GM21717 (cell line): Measurements from ENCODE around the gene MRGPRD.

ENCODE experiments used
- ATAC-seq: cut with Tn5 transposase; IDR thresholded peaks from one replicate; pipeline ENCODE4 v1.9.1; 2021; ENCODE audit warnings: mild to moderate bottlenecking, moderate library complexity; ENCODE audit not compliant: unreplicated experiment

MRGPRD gene

GRCh38 chr11:68948935-68949334, 31.9 kb downstream of the MRGPRD start:
- no peak for ATAC-seq

- ATAC-seq, result no peak
These were observed 32.3 kb downstream of the MRGPRD start for GRCh38 chr11:68948496-68948895.

GRCh38 chr11:68947151-68947550, 33.6 kb downstream of the MRGPRD start:
- ATAC-seq, result no peak

- ATAC-seq, result no peak
These were observed 34.2 kb downstream of the MRGPRD start for GRCh38 chr11:68946416-68947090.

- ATAC-seq, result no peak
These were observed 38.0 kb downstream of the MRGPRD start for GRCh38 chr11:68942751-68943271.

GRCh38 chr11:68942095-68942620, 38.6 kb downstream of the MRGPRD start:
- ATAC-seq, result no peak

GRCh38 chr11:68941324-68942094, 39.3 kb downstream of the MRGPRD start:
- ATAC-seq, result no peak

- ATAC-seq, result no peak
These were observed 40.0 kb downstream of the MRGPRD start for GRCh38 chr11:68940651-68941323.

- no peak for ATAC-seq
These were observed 40.9 kb downstream of the MRGPRD start for GRCh38 chr11:68939583-68940555.

GRCh38 chr11:68938816-68939582, 41.8 kb downstream of the MRGPRD start:
- ATAC-seq, result no peak

GRCh38 chr11:68938088-68938487, 42.7 kb downstream of the MRGPRD start:
- no peak for ATAC-seq

- ATAC-seq, result no peak
These were observed 43.8 kb downstream of the MRGPRD start for GRCh38 chr11:68936676-68937620.

GRCh38 chr11:68936358-68936636, 44.5 kb downstream of the MRGPRD start:
- no peak for ATAC-seq

GRCh38 chr11:68935516-68936357, 45.0 kb downstream of the MRGPRD start:
- no peak for ATAC-seq

- no peak for ATAC-seq
These were observed 45.7 kb downstream of the MRGPRD start for GRCh38 chr11:68935066-68935465.

GRCh38 chr11:68934666-68935065, 46.1 kb downstream of the MRGPRD start:
- ATAC-seq, result no peak

GRCh38 chr11:68934321-68934645, 46.5 kb downstream of the MRGPRD start:
- no peak for ATAC-seq
